Measurements from ENCODE around the gene DGKQ.

DNA sequence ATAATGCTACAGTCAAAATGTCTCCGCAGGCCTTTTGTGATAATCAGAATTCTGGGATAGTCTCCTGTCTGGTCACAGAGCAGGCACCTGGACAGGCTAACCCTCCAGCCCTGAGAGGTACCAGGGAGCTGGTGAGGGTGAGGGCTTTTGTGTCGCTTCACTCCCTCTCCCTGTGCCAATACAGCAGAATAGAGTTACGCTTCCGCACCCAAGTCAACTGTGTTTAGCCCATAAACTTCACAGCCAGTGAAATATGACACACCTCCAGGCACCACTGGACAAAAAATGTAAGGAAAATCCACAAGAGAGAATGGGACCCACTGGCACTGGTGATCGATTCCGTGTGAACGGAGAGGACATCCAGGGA lies 42.6 kb downstream of the DGKQ start:
- no peak for TF ChIP-seq CTCF (IDR thresholded peaks at IDR 0.05)
- TF ChIP-seq POLR2A (IDR thresholded peaks at IDR 0.05), result no peak
